Ishikawa (cell line): ENCODE measurements around the gene TTLL13.

Experiments
- CEBPB ChIP-seq: IDR thresholded peaks from 2 replicates; pipeline ENCODE4 v1.6.1; 2012
- CREB1 ChIP-seq: IDR thresholded peaks from 2 replicates; pipeline ENCODE4 v1.6.1; 2012; ENCODE audit warnings: low read depth
- EGR1 ChIP-seq: IDR thresholded peaks from 2 replicates; pipeline ENCODE4 v1.6.1; 2012
- EP300 ChIP-seq: IDR thresholded peaks from 2 replicates; pipeline ENCODE4 v1.6.1; 2012; ENCODE audit warnings: borderline replicate concordance
- FOXM1 ChIP-seq: IDR thresholded peaks from 2 replicates; pipeline ENCODE4 v1.6.1; 2012; ENCODE audit warnings: low read depth, borderline replicate concordance
- MAX ChIP-seq: IDR thresholded peaks from 2 replicates; pipeline ENCODE4 v1.6.1; 2012
- NFIC ChIP-seq: IDR thresholded peaks from 2 replicates; pipeline ENCODE4 v1.6.1; 2012
- RAD21 ChIP-seq: IDR thresholded peaks from 2 replicates; pipeline ENCODE4 v1.6.1; 2012; ENCODE audit warnings: low read depth
- REST ChIP-seq: IDR thresholded peaks from 2 replicates; pipeline ENCODE4 v1.6.1; 2012; ENCODE audit warnings: low read depth, mild to moderate bottlenecking
- TAF1 ChIP-seq: IDR thresholded peaks from 2 replicates; pipeline ENCODE4 v1.6.1; 2012; ENCODE audit warnings: low read depth, mild to moderate bottlenecking
- TCF12 ChIP-seq: IDR thresholded peaks from 2 replicates; pipeline ENCODE4 v1.6.1; 2012; ENCODE audit warnings: low read depth
- TEAD4 ChIP-seq: IDR thresholded peaks from 2 replicates; pipeline ENCODE4 v1.6.1; 2012
- USF1 ChIP-seq: IDR thresholded peaks from 2 replicates; pipeline ENCODE4 v1.6.1; 2012
- YY1 ChIP-seq: IDR thresholded peaks from 2 replicates; pipeline ENCODE4 v1.6.1; 2012; ENCODE audit warnings: low read depth
- ZBTB7A ChIP-seq: IDR thresholded peaks from 2 replicates; pipeline ENCODE4 v1.6.1; 2012; ENCODE audit warnings: low read depth

TTLL13 gene

GRCh38 chr15:90223441-90224165 is 25.8 kb upstream of the TTLL13 start:
- no peak for TF ChIP-seq ZBTB7A
- no peak for TF ChIP-seq CREB1
- TF ChIP-seq YY1: no peak
- no peak for TF ChIP-seq FOXM1
- TF ChIP-seq EGR1: no peak
- TF ChIP-seq REST: no peak
- TF ChIP-seq CEBPB: no peak
- no peak for TF ChIP-seq TAF1
- no peak for TF ChIP-seq TEAD4
- TF ChIP-seq USF1: no peak
- TF ChIP-seq MAX: no peak
- no peak for TF ChIP-seq NFIC
- TF ChIP-seq EP300: no peak
- TF ChIP-seq RAD21: no peak
- TF ChIP-seq TCF12: no peak

GRCh38 chr15:90225047-90225446 is 24.3 kb upstream of the TTLL13 start:
- TF ChIP-seq TAF1 (no peak), TCF12 (no peak), TEAD4 (no peak), YY1 (no peak), EP300 (no peak), RAD21 (no peak), REST (no peak), CEBPB (no peak), CREB1 (no peak), NFIC (no peak), EGR1 (no peak), MAX (no peak)

- no peak for TF ChIP-seq EP300
- no peak for TF ChIP-seq CEBPB
- TF ChIP-seq USF1: no peak
- no peak for TF ChIP-seq ZBTB7A
- no peak for TF ChIP-seq TCF12
- TF ChIP-seq REST: no peak
- no peak for TF ChIP-seq RAD21
- no peak for TF ChIP-seq EGR1
- TF ChIP-seq TAF1: no peak
- no peak for TF ChIP-seq YY1
- TF ChIP-seq MAX: no peak
- no peak for TF ChIP-seq CREB1
- no peak for TF ChIP-seq NFIC
- TF ChIP-seq FOXM1: no peak
- no peak for TF ChIP-seq TEAD4
These were observed 23.7 kb upstream of the TTLL13 start for GRCh38 chr15:90225504-90226234.

GRCh38 chr15:90227336-90227735 is 22.0 kb upstream of the TTLL13 start:
- TF ChIP-seq EGR1 (no peak), CEBPB (no peak), FOXM1 (no peak), YY1 (no peak), TEAD4 (no peak), TAF1 (no peak), TCF12 (no peak), NFIC (no peak), CREB1 (no peak), RAD21 (no peak), MAX (no peak)
